LNCAP (cell line): ENCODE data around the gene IZUMO1.

Experiments used
- CTCF ChIP-seq: fragments of 450-650 bp; IDR thresholded peaks from 2 replicates; pipeline ENCODE4 v1.5.1; 2017; ENCODE audit warnings: mild to moderate bottlenecking

Gene IZUMO1

GRCh38 chr19:48722196-48722708 is 24.5 kb downstream of the IZUMO1 start:
- no peak for TF ChIP-seq CTCF

- TF ChIP-seq CTCF: no peak
These were observed 26.0 kb downstream of the IZUMO1 start for GRCh38 chr19:48720613-48721296.

- no peak for TF ChIP-seq CTCF
These were observed 26.5 kb downstream of the IZUMO1 start for GRCh38 chr19:48720251-48720612.

GRCh38 chr19:48719263-48720171 is 27.2 kb downstream of the IZUMO1 start, which contains the start of gene MAMSTR:
Gene MAMSTR (minus strand): TSS chr19:48719725. CDS start chr19:48719031, 694 bp downstream.
- no peak for TF ChIP-seq CTCF

GRCh38 chr19:48718711-48719231 is 27.9 kb downstream of the IZUMO1 start:
- TF ChIP-seq CTCF: no peak

- TF ChIP-seq CTCF: no peak
These were observed 30.0 kb downstream of the IZUMO1 start for GRCh38 chr19:48716562-48717291.

- no peak for TF ChIP-seq CTCF
These were observed 31.0 kb downstream of the IZUMO1 start for GRCh38 chr19:48715681-48716171.
